Caco-2 (cell line): Measurements from ENCODE around the gene UBE2N. TPM values are rescaled to one million over a fixed set of nuclear protein-coding genes. Genes with fewer than 3 reads are reported as not detected.

Experiments
- BruUV-seq: library from RNA; stranded (reverse); fragments of 400-500 nt; replicated peaks from 2 replicates; lab custom pipeline; 2021; lab: Mats Ljungman, UMichigan
- CTCF ChIA-PET: fragments of 300-600 bp; sonication (Branson Sonifier 250); formaldehyde crosslinking; loops from one replicate; lab custom pipeline; 2022; ENCODE audit warnings: antibody characterized with exemption; lab: Charles Lee
- POLR2A ChIA-PET: fragments of 300-600 bp; sonication (Branson Sonifier 250); formaldehyde crosslinking; loops from one replicate; lab custom pipeline; 2022; ENCODE audit warnings: antibody characterized with exemption; lab: Charles Lee
- DNase-seq, 2 experiments: peaks; one replicate each; pipeline versions ENCODE4 v3.0.0 to v3.0.0-alpha.2; 2020 to 2022
- H3K27me3 ChIP-seq: replicated peaks from 2 replicates; pipeline ENCODE4 v1.6.0; 2011; ENCODE audit warnings: low read length; ENCODE audit not compliant: control insufficient read depth, insufficient read depth
- H3K36me3 ChIP-seq: 2 replicates; pipeline ENCODE4 v1.5.1; 2011; ENCODE audit warnings: low read length; ENCODE audit not compliant: control insufficient read depth, insufficient read depth
- H3K4me1 ChIP-seq: fragments of 250-450 bp; sonication (Bioruptor Pico); 2 replicates; pipeline ENCODE4 v1.5.1; 2020; ENCODE audit warnings: mild to moderate bottlenecking
- H3K4me3 ChIP-seq: 2 replicates; pipeline ENCODE4 v1.5.1; 2011; ENCODE audit warnings: low read depth, mild to moderate bottlenecking, control low read depth, low read length
- H3K9me3 ChIP-seq: fragments of 250-450 bp; sonication (Bioruptor Pico); 2 replicates; pipeline ENCODE4 v1.5.1; 2020; ENCODE audit warnings: mild to moderate bottlenecking, moderate library complexity
- H3K27ac Mint-ChIP-seq: one replicate; pipeline ENCODE4 v1.8.0; 2022; ENCODE audit warnings: mixed read lengths; ENCODE audit not compliant: unreplicated experiment
- H3K27me3 Mint-ChIP-seq: one replicate; pipeline ENCODE4 v1.8.0; 2022; ENCODE audit warnings: mixed read lengths; ENCODE audit not compliant: insufficient read depth, unreplicated experiment
- H3K36me3 Mint-ChIP-seq: one replicate; pipeline ENCODE4 v1.8.0; 2022; ENCODE audit warnings: mild to moderate bottlenecking, mixed read lengths; ENCODE audit not compliant: insufficient read depth, unreplicated experiment
- H3K4me1 Mint-ChIP-seq: one replicate; pipeline ENCODE4 v1.8.0; 2022; ENCODE audit warnings: low read depth, mixed read lengths; ENCODE audit not compliant: unreplicated experiment
- H3K4me3 Mint-ChIP-seq: one replicate; pipeline ENCODE4 v1.8.0; 2022; ENCODE audit warnings: mild to moderate bottlenecking, moderate library complexity, mixed read lengths; ENCODE audit not compliant: unreplicated experiment
- H3K9me3 Mint-ChIP-seq: one replicate; pipeline ENCODE4 v1.8.0; 2022; ENCODE audit warnings: mixed read lengths; ENCODE audit not compliant: unreplicated experiment
- intact Hi-C: fragments of 100-400 bp; cut with micrococcal nuclease; formaldehyde crosslinking; loops from one replicate; pipeline ENCODE4 v1.10.0; 2022; ENCODE audit not compliant: unreplicated experiment
- total RNA-seq: library from RNA; stranded (reverse); gene quantifications from 2 replicates; pipeline ENCODE4 v1.2.3, GENCODE V29; 2022
- TF ChIP-seq, protein P1 (sequence below), 2 experiments: fragments of 200-600 bp in 1 of 2; IDR thresholded peaks; 1 replicate in 1 of 2; 2 replicates in 1 of 2; pipeline versions ENCODE4 v1.5.1 to v1.8.0; 2011 to 2022; ENCODE audit warnings: antibody characterized with exemption in 1 of 2, control low read depth in 1 of 2, inconsistent platforms in 1 of 2, low read depth in 1 of 2, low read length in 1 of 2, mild to moderate bottlenecking in 1 of 2, moderate library complexity in 1 of 2; ENCODE audit not compliant: insufficient read depth in 1 of 2, severe bottlenecking in 1 of 2, unreplicated experiment in 1 of 2

Gene UBE2N
- total RNA-seq, 1 experiment from 2014 or later, result 153 TPM

DNA sequence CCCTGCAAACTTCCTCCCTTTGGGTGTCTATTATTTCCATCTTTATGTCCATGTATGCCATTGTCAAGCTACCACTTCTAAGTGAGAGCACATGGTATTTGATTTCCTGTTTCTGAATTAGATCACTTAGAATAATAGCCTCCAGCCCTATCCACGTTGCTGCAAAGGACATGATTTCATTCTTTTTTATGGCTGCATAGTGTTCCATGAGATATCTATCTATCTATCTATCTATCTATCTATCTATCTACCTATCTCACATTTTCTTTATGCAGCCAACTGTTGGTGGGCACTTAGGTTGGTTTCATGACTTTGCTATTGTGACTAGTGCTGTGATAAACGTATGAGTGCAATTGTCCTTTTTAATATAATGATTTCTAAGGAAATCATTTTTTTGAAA is 14.3 kb upstream of the UBE2N start:
- DNase-seq, result no peak
- Mint-ChIP-seq H3K36me3 (peaks cover 4% of the 10 kb centered on the region), H3K27ac (no peak overlapping the region), H3K27me3 (no peaks in the 10 kb centered on the region), H3K9me3 (no peaks in the 10 kb centered on the region), H3K4me1 (no peaks in the 10 kb centered on the region), H3K4me3 (no peak overlapping the region)
- no TSS peak for BruUV-seq
- no peaks in the 10 kb centered on the region; the same call in 1 of the 2 replicates for H3K9me3 ChIP-seq
- no peaks in the 10 kb centered on the region for H3K27me3 ChIP-seq
- CTCF ChIA-PET, result no interaction called here
- POLR2A ChIA-PET, result interaction anchor here (0.6 kb wide), 1 partner anchor 9 kb away, joined by 3 read pairs; no protein-coding TSS in a partner anchor
- no peaks in the 10 kb centered on the region for H3K36me3 ChIP-seq
- intact Hi-C loops, result no loop called here
- H3K4me1 ChIP-seq, result no peaks in the 10 kb centered on the region
- H3K4me3 ChIP-seq, result no peak overlapping the region
- TF ChIP-seq, protein P1, sequence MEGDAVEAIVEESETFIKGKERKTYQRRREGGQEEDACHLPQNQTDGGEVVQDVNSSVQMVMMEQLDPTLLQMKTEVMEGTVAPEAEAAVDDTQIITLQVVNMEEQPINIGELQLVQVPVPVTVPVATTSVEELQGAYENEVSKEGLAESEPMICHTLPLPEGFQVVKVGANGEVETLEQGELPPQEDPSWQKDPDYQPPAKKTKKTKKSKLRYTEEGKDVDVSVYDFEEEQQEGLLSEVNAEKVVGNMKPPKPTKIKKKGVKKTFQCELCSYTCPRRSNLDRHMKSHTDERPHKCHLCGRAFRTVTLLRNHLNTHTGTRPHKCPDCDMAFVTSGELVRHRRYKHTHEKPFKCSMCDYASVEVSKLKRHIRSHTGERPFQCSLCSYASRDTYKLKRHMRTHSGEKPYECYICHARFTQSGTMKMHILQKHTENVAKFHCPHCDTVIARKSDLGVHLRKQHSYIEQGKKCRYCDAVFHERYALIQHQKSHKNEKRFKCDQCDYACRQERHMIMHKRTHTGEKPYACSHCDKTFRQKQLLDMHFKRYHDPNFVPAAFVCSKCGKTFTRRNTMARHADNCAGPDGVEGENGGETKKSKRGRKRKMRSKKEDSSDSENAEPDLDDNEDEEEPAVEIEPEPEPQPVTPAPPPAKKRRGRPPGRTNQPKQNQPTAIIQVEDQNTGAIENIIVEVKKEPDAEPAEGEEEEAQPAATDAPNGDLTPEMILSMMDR (IDR thresholded peaks at IDR 0.05; ENCODE audit: insufficient read depth in 1 of 2, low read depth in 1 of 2, low read length in 1 of 2, severe bottlenecking in 1 of 2, unreplicated experiment in 1 of 2), result no peak

GRCh38 chr12:93453633-93454032 is 11.9 kb upstream of the UBE2N start:
- H3K27ac Mint-ChIP-seq, result no peak overlapping the region
- H3K27me3 ChIP-seq, result no peaks in the 10 kb centered on the region
- CTCF ChIA-PET, result no interaction called here
- POLR2A ChIA-PET, result interaction anchor here (0.6 kb wide), 1 partner anchor 10 kb away, joined by 16 read pairs; no protein-coding TSS in a partner anchor
- H3K4me1 Mint-ChIP-seq, result no peaks in the 10 kb centered on the region
- intact Hi-C loops, result no loop called here
- H3K36me3 ChIP-seq, result no peaks in the 10 kb centered on the region
- no TSS peak for BruUV-seq
- no peak for DNase-seq
- H3K9me3 ChIP-seq, result no peaks in the 10 kb centered on the region; the same call in 1 of the 2 replicates
- no peaks in the 10 kb centered on the region for H3K36me3 Mint-ChIP-seq
- no peak overlapping the region for H3K4me3 Mint-ChIP-seq
- no peaks in the 10 kb centered on the region for H3K9me3 Mint-ChIP-seq
- no peak overlapping the region for H3K4me3 ChIP-seq
- no peaks in the 10 kb centered on the region for H3K4me1 ChIP-seq
- H3K27me3 Mint-ChIP-seq, result no peaks in the 10 kb centered on the region
- TF ChIP-seq, protein P1 (IDR thresholded peaks at IDR 0.05; ENCODE audit: insufficient read depth in 1 of 2, low read depth in 1 of 2, low read length in 1 of 2, severe bottlenecking in 1 of 2, unreplicated experiment in 1 of 2), result no peak

- no peaks in the 10 kb centered on the region for H3K36me3 ChIP-seq
- no peaks in the 10 kb centered on the region for H3K4me1 ChIP-seq
- intact Hi-C loops, result no loop called here
- ChIA-PET CTCF (interaction anchor here (0.7 kb wide), 1 partner anchor 685 kb away, joined by 4 read pairs; no protein-coding TSS in a partner anchor), POLR2A (interaction anchor here (1.2 kb wide), 1 partner anchor 16 kb away, joined by 3 read pairs; no protein-coding TSS in a partner anchor)
- Mint-ChIP-seq H3K9me3 (no peaks in the 10 kb centered on the region), H3K4me3 (no peak overlapping the region), H3K27me3 (no peaks in the 10 kb centered on the region), H3K36me3 (peaks cover 4% of the 10 kb centered on the region), H3K4me1 (no peaks in the 10 kb centered on the region), H3K27ac (no peak overlapping the region)
- no peak overlapping the region for H3K4me3 ChIP-seq
- no TSS peak for BruUV-seq
- no peaks in the 10 kb centered on the region; the same call in 1 of the 2 replicates for H3K9me3 ChIP-seq
- no peak for DNase-seq
- no peaks in the 10 kb centered on the region for H3K27me3 ChIP-seq
- TF ChIP-seq, protein P1 (IDR thresholded peaks at IDR 0.05; ENCODE audit: insufficient read depth in 1 of 2, low read depth in 1 of 2, low read length in 1 of 2, severe bottlenecking in 1 of 2, unreplicated experiment in 1 of 2), result no peak
Measured at GRCh38 chr12:93451423-93452158, 9.8 kb upstream of the UBE2N start.
